HepG2 (cell line): Measurements from ENCODE around the gene POLG2. TPM values are rescaled to one million over a fixed set of nuclear protein-coding genes. Genes with fewer than 3 reads are reported as not detected.
A peak's percentile ranks its signal among the peaks of the same experiment; 100 is the strongest.

Source experiments
- ATAC-seq: fragments of 200-7000 bp; cut with Tn5 transposase; 3 replicates; pipeline ENCODE4 v1.9.1; 2020; ENCODE audit warnings: mild to moderate bottlenecking, moderate library complexity
- BruUV-seq: library from RNA; stranded (reverse); fragments of 400-500 nt; replicated peaks from 2 replicates; lab custom pipeline; 2021; lab: Mats Ljungman, UMichigan
- CTCF ChIA-PET: fragments of 300-600 bp; formaldehyde crosslinking; extraction: SDS; loops from one replicate; lab custom pipeline; 2021; ENCODE audit warnings: low total read pairs, inconsistent platforms, low intra/inter-chr PET ratio; lab: Yijun Ruan, JAX
- POLR2A ChIA-PET: fragments of 350-600 bp; sonication (Branson Sonifier 250); formaldehyde crosslinking; loops from one replicate; lab custom pipeline; 2020; ENCODE audit warnings: antibody characterized with exemption, inconsistent platforms; lab: Yijun Ruan, JAX
- DNase-seq: peaks from one replicate; pipeline ENCODE4 v3.0.0-alpha.2; 2015; ENCODE audit warnings: low spot score
- FAIRE-seq: peaks from 3 replicates; lab custom pipeline; 2011; peaks lifted over from hg19 to GRCh38; lab: Jason Lieb, UNC
- H2AFZ ChIP-seq: one replicate; pipeline ENCODE4 v1.6.1; 2011; ENCODE audit warnings: low read length, inconsistent platforms
- H3K27ac ChIP-seq: fragments of 300-600 bp; 3 replicates; pipeline ENCODE4 v1.8.0; 2011; ENCODE audit warnings: mixed run types, mild to moderate bottlenecking, mixed read lengths, low read length, inconsistent platforms; ENCODE audit not compliant: insufficient read depth; ENCODE audit errors: extremely low read length
- H3K27me3 ChIP-seq, 2 experiments: fragments of 200-600 bp in 1 of 2; 2 replicates in 1 of 2; 3 replicates in 1 of 2; pipeline versions ENCODE4 v1.6.0 to v1.8.0; 2011; ENCODE audit warnings: low read length in 2 of 2, mild to moderate bottlenecking in 2 of 2, moderate library complexity in 2 of 2, inconsistent platforms in 1 of 2; ENCODE audit not compliant: insufficient read depth in 2 of 2, control insufficient read depth in 1 of 2
- H3K36me3 ChIP-seq, 2 experiments: fragments of 200-600 bp in 1 of 2; replicated peaks in 1 of 2; 2 replicates in 1 of 2; 3 replicates in 1 of 2; pipeline versions ENCODE4 v1.5.1 to v1.8.0; 2011; ENCODE audit warnings: low read length in 2 of 2, inconsistent platforms in 1 of 2; ENCODE audit not compliant: insufficient read depth in 2 of 2, control insufficient read depth in 1 of 2
- H3K4me1 ChIP-seq: 2 replicates; pipeline ENCODE4 v1.5.1; 2012; ENCODE audit warnings: low read length, inconsistent platforms; ENCODE audit not compliant: insufficient read depth
- H3K4me2 ChIP-seq: 2 replicates; pipeline ENCODE4 v1.6.0; 2011; ENCODE audit warnings: low read depth, low read length, inconsistent platforms
- H3K4me3 ChIP-seq, 3 experiments: fragments of 200-600 bp in 1 of 3; sonication (generic), shearing (Covaris generic) in 1 of 3; replicated peaks in 1 of 3; 2 replicates each; pipeline ENCODE4 v1.5.1; 2011 to 2016; ENCODE audit warnings: low read length in 3 of 3, inconsistent platforms in 2 of 3, low read depth in 2 of 3, mild to moderate bottlenecking in 2 of 3, control low read depth in 1 of 3, mixed read lengths in 1 of 3; ENCODE audit not compliant: insufficient read depth in 1 of 3
- H3K79me2 ChIP-seq: one replicate; pipeline ENCODE4 v1.6.1; 2011; ENCODE audit warnings: low read length, inconsistent platforms; ENCODE audit not compliant: insufficient read depth
- H3K9ac ChIP-seq: 2 replicates; pipeline ENCODE4 v1.6.0; 2011; ENCODE audit warnings: mild to moderate bottlenecking, low read depth, low read length, inconsistent platforms; ENCODE audit not compliant: insufficient read depth
- H3K9me3 ChIP-seq: 2 replicates; pipeline ENCODE4 v1.5.1; 2012; ENCODE audit warnings: mild to moderate bottlenecking, low read length
- H4K20me1 ChIP-seq: 2 replicates; pipeline ENCODE4 v1.6.0; 2011; ENCODE audit warnings: inconsistent platforms, mild to moderate bottlenecking, low read length, moderate library complexity; ENCODE audit not compliant: insufficient read depth
- AGO2 ChIP-seq: fragments of 200-400 bp; formaldehyde crosslinking; optimal IDR thresholded peaks from 2 replicates; pipeline ENCODE3; 2017; ENCODE audit warnings: mild to moderate bottlenecking, low read depth, low read length, moderate library complexity
- GABPA ChIP-seq, 2 experiments: IDR thresholded peaks; 2 replicates each; pipeline ENCODE4 v1.6.1; 2011 to 2016; ENCODE audit warnings: low read depth in 2 of 2, low read length in 1 of 2, missing biosample characterization in 1 of 2, missing genetic modification characterization in 1 of 2
- NRL ChIP-seq: sonication (generic); formaldehyde crosslinking; IDR thresholded peaks from 2 replicates; pipeline ENCODE4 v1.5.0; 2020; ENCODE audit warnings: missing genetic modification reagents, mild to moderate bottlenecking, moderate library complexity, borderline replicate concordance
- POLR2G ChIP-seq: fragments of 200-400 bp; formaldehyde crosslinking; IDR thresholded peaks from 2 replicates; pipeline ENCODE4 v1.6.1; 2018; ENCODE audit warnings: mild to moderate bottlenecking, low read depth, low read length, moderate library complexity
- RBFOX2 ChIP-seq: fragments of 200-400 bp; formaldehyde crosslinking; IDR thresholded peaks from 2 replicates; pipeline ENCODE4 v1.6.1; 2017; ENCODE audit warnings: low read depth, mild to moderate bottlenecking, low read length
- REL ChIP-seq: sonication (generic); formaldehyde crosslinking; conservative IDR thresholded peaks from 2 replicates; pipeline ENCODE4 v1.8.0; 2022; ENCODE audit warnings: mild to moderate bottlenecking, missing genetic modification reagents, moderate library complexity
- SAP130 ChIP-seq: IDR thresholded peaks from 2 replicates; pipeline ENCODE4 v1.6.1; 2016; ENCODE audit warnings: low read depth
- SIX1 ChIP-seq: sonication (generic); formaldehyde crosslinking; IDR thresholded peaks from 2 replicates; pipeline ENCODE4 v1.4.0; 2020; ENCODE audit warnings: missing genetic modification reagents, borderline replicate concordance
- ZNF589 ChIP-seq: sonication (generic); formaldehyde crosslinking; conservative IDR thresholded peaks from 2 replicates; pipeline ENCODE4 v1.8.0; 2022; ENCODE audit warnings: mild to moderate bottlenecking, moderate library complexity, missing genetic modification reagents
- ZNF598 ChIP-seq: sonication (generic); formaldehyde crosslinking; IDR thresholded peaks from 2 replicates; pipeline ENCODE4 v1.5.1; 2020; ENCODE audit warnings: mild to moderate bottlenecking, missing genetic modification reagents, borderline replicate concordance
- ZNF879 ChIP-seq: sonication (generic); formaldehyde crosslinking; IDR thresholded peaks from 2 replicates; pipeline ENCODE4 v1.8.1; 2023; ENCODE audit warnings: missing genetic modification reagents
- WGBS: methylation state at CpG from one replicate; pipeline ENCODE4 v1.1.6; 2017; ENCODE audit warnings: low lambda C conversion rate; 5-methylcytosine and 5-hydroxymethylcytosine counted together
- in situ Hi-C: cut with HindIII; loops from 2 replicates; pipeline ENCODE4 v1.10.0; 2017; ENCODE audit warnings: low pct_unique_long_range_greater_than_20kb; ENCODE audit not compliant: extremely low pct_ligation_motif_present
- intact Hi-C: fragments of 100-400 bp; cut with micrococcal nuclease; formaldehyde crosslinking; loops from one replicate; pipeline ENCODE4 v1.10.0; 2022; ENCODE audit not compliant: unreplicated experiment
- polyA plus RNA-seq, 8 experiments: library from polyadenylated mRNA; depleted of rRNA in 3 of 8; stranded (reverse) in 7 of 8; unstranded in 1 of 8; fragments of >200 nt; fragmentation: Illumina TruSeq in 4 of 8; extraction: Trizol in 4 of 8; gene quantifications; 2 replicates each; pipeline versions ENCODE4 v1.2.1 to v1.2.3, GENCODE V29; 2011 to 2016; ENCODE audit warnings: low read depth in 4 of 8, missing spikeins in 1 of 8, mixed read lengths in 1 of 8; ENCODE audit not compliant: insufficient read depth in 1 of 8
- total RNA-seq, 5 experiments: library from RNA; depleted of rRNA; stranded (reverse); fragments of >200 nt; fragmentation: Illumina TruSeq; extraction: Trizol; gene quantifications; 2 replicates each; pipeline ENCODE4 v1.2.3, GENCODE V29; 2016; ENCODE audit warnings: low read depth in 1 of 5

The POLG2 gene
- total and polyA plus RNA-seq, 2 of the 13 experiments (the other 11 are each of a cell fraction or from before 2014, with no cell fraction given): 21.1 to 25.5 TPM

DNA sequence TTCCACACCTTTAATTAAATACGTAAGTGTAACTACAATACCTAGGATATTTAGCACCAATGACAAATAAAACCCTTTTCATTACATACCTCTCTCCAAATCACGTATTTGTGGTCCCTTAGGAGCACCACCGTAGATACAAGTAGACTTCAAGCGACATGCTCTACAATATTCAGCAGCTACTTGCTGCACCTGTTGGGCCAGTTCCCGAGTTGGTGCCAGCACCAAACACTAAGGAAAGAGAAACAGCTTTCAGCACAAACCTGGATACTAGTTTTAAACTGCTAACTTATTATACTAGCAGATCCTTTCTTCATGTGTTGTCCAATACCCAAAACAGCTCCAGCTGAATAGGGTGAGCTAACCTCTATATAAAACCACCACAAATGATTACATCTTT is 6.5 kb upstream of the POLG2 start (continued):
- TF ChIP-seq GABPA (IDR thresholded peaks at IDR 0.05; ENCODE audit: low read depth, low read length) (no peak), GABPA (CRISPR knock-in tag; IDR thresholded peaks at IDR 0.05; ENCODE audit: low read depth) (peak; percentile 9; the same call in 1 of the 2 replicates), ZNF879 (CRISPR knock-in tag) (no peak)

DNA sequence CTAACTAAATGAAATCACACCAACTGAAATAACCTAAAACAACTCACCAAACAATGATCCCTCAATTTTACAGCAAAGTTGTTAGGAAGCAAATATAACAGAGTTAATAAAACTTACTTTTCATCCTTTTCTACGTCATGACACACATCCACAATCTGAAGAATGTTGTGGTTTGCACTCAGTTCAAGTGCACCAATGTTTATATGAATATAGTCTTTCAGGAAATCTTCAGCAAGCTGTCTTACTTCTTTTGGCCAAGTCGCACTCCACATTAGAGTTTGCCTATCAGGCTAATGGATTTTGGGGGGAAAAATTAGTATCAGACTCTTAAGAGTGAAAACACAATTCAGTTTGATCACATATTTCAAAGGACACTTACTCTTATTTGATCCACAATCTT is 6.0 kb upstream of the POLG2 start:
- no peak overlapping the region for H3K4me3 ChIP-seq
- no peak for TF ChIP-seq SAP130 (CRISPR knock-in tag)
- no peak for TF ChIP-seq POLR2G
- no peak for TF ChIP-seq REL (CRISPR knock-in tag)
- TF ChIP-seq AGO2: peak; percentile 39
- TF ChIP-seq ZNF598: no peak
- TF ChIP-seq RBFOX2: 0 out of 2 replicates have a peak, but pooled peaks have one; percentile 19
- TF ChIP-seq SIX1: no peak
- TF ChIP-seq NRL (CRISPR knock-in tag): no peak
- 0 out of 2 replicates have a peak, but pooled peaks have one; percentile 30 for TF ChIP-seq ZNF589 (CRISPR knock-in tag)
- H3K27me3 ChIP-seq: peaks cover 0 to 3% of the 10 kb centered on the region in 2 experiments; a peak in 1 of 5 replicates
- peaks cover 68% of the 10 kb centered on the region for H3K4me1 ChIP-seq
- DNase-seq (no peak), FAIRE-seq (no peak), ATAC-seq (no peak)
- in situ Hi-C loops (loop anchor here (10.0 kb wide), 1 partner anchor 658 kb away; the partner anchor contains the start of gene SMARCD2), intact Hi-C loops (no loop called here)
- WGBS: 100% methylated on average over 2 of the region's 2 CpGs
- no peak overlapping the region for H3K4me2 ChIP-seq
- peaks cover 26 to 56% of the 10 kb centered on the region in 2 experiments for H3K36me3 ChIP-seq
- no peak overlapping the region for H3K27ac ChIP-seq
- peaks cover 62% of the 10 kb centered on the region for H4K20me1 ChIP-seq
- BruUV-seq: no TSS peak
- CTCF ChIA-PET: no interaction called here
- no peak overlapping the region for H3K9ac ChIP-seq
- H2AFZ ChIP-seq: no peak overlapping the region
- POLR2A ChIA-PET: no interaction called here
- H3K9me3 ChIP-seq: no peaks in the 10 kb centered on the region
- H3K79me2 ChIP-seq: peaks cover 43% of the 10 kb centered on the region
